Neutrophil (primary cell): ENCODE results near the gene ASGR1.
"Not testable (repeated sequence)": the region's sequence is repeated elsewhere in the genome, so short reads cannot be mapped to it uniquely, and the experiment has no call there.

Experiments
- H3K27ac ChIP-seq: fragments of 200-600 bp; sonication (generic); 2 replicates; pipeline ENCODE4 v1.5.1; 2016; ENCODE audit warnings: mild to moderate bottlenecking, moderate library complexity
- H3K27me3 ChIP-seq: fragments of 200-600 bp; sonication (generic); 2 replicates; pipeline ENCODE4 v1.6.0; 2016; ENCODE audit warnings: mild to moderate bottlenecking
- H3K36me3 ChIP-seq: fragments of 200-600 bp; sonication (generic); 2 replicates; pipeline ENCODE4 v1.5.1; 2017
- H3K4me1 ChIP-seq, 2 experiments: fragments of 200-600 bp in 1 of 2; sonication (generic) in 1 of 2; 1 replicate in 1 of 2; 2 replicates in 1 of 2; pipeline versions ENCODE4 v1.5.1 to v1.6.1; 2013 to 2016; ENCODE audit warnings: low read depth in 1 of 2, low read length in 1 of 2, mild to moderate bottlenecking in 1 of 2, moderate library complexity in 1 of 2; ENCODE audit not compliant: control insufficient read depth in 1 of 2, insufficient read depth in 1 of 2
- H3K4me3 ChIP-seq, 2 experiments: fragments of 200-600 bp in 1 of 2; sonication (generic) in 1 of 2; 1 replicate in 1 of 2; 2 replicates in 1 of 2; pipeline ENCODE4 v1.5.1; 2013 to 2016; ENCODE audit warnings: low read depth in 1 of 2, low read length in 1 of 2, mild to moderate bottlenecking in 1 of 2, moderate library complexity in 1 of 2
- H3K9me3 ChIP-seq: fragments of 200-600 bp; sonication (generic); 2 replicates; pipeline ENCODE4 v1.5.1; 2016
- TF ChIP-seq, protein P1 (sequence below): fragments of 200-600 bp; sonication (generic); IDR thresholded peaks from 2 replicates; pipeline ENCODE4 v1.5.1; 2016; ENCODE audit warnings: antibody characterized with exemption

The ASGR1 gene

DNA sequence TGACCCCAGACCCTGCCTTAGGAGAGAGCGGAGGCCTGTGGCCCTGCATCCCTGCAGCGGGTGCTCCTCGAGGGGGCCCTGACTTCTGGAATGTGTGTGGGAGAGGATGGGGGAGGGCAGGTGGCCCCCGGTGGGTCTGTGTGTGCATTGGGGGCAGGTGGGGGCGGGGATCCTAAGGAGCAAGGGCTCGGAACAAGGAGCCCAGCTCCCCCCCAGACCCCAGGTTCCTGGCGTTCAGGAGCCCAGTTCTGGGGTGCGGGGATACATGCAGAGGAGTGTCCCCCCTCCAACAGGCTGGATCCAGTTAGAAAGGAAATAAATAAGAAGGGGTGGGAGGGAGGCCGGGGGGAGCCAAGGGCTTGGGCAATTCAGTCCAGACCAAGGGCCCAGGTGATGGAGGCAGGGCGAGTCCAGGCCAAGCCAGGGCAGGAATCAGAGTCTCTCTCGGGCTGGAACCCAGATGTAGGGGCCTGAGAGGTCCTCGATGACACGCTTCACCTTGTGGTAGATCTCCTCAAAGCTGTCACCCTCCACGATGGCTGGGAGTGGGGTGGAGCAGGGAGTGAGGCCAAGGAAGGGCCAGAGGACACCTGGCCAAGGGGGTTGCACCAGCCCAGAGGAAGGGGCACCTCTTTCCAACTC, 11.2 kb upstream of the ASGR1 start:
- Histone ChIP-seq H3K27ac (no peak overlapping the region), H3K27me3 (no peaks in the 10 kb centered on the region), H3K4me3 (no peak overlapping the region), H3K4me1 (no peaks in the 10 kb centered on the region), H3K9me3 (no peaks in the 10 kb centered on the region), H3K36me3 (no peaks in the 10 kb centered on the region)
- TF ChIP-seq, protein P1, sequence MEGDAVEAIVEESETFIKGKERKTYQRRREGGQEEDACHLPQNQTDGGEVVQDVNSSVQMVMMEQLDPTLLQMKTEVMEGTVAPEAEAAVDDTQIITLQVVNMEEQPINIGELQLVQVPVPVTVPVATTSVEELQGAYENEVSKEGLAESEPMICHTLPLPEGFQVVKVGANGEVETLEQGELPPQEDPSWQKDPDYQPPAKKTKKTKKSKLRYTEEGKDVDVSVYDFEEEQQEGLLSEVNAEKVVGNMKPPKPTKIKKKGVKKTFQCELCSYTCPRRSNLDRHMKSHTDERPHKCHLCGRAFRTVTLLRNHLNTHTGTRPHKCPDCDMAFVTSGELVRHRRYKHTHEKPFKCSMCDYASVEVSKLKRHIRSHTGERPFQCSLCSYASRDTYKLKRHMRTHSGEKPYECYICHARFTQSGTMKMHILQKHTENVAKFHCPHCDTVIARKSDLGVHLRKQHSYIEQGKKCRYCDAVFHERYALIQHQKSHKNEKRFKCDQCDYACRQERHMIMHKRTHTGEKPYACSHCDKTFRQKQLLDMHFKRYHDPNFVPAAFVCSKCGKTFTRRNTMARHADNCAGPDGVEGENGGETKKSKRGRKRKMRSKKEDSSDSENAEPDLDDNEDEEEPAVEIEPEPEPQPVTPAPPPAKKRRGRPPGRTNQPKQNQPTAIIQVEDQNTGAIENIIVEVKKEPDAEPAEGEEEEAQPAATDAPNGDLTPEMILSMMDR, result no peak

DNA sequence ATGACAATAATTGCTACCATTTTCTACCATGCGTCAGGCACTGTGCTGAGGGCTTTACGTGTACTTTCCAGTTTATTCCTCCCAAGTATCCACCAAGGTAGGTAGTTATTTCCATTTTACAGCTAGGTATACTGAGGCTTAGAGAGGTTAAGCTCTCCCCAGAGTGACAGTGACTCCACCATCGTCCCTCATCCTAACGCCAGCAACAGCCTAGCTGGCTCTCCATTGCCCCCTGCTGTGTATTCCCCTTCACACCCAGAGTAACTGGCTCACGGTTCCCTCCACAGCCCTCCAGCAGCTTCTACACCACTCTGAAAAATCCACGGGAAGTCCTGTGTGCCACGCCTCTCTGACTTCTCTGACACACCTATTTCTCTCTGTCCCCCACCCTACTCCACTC, 7.1 kb upstream of the ASGR1 start:
- Histone ChIP-seq H3K27ac (no peak overlapping the region), H3K36me3 (no peaks in the 10 kb centered on the region), H3K4me3 (no peak overlapping the region), H3K4me1 (no peaks in the 10 kb centered on the region), H3K9me3 (no peaks in the 10 kb centered on the region), H3K27me3 (peaks cover 4% of the 10 kb centered on the region)
- TF ChIP-seq, protein P1, result no peak

DNA sequence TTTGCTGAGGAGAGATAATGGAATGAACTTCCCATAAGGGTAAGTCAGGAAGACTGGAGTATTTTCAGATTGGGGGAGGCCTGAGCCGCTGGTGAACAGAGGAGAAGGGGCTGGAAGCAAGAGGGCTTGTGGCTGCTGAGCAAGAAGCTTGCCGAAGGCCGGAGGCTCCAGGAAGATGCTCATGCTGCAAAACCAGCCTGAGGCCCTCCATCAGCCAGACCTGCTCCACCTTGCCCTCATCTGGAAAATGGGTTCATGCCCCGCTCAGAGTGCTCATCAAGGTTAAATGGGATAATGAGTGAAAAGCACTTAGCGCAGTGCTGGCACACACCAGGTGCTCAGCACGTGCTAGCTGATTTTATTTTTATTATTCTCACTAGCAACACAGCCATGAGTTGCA, 5.5 kb upstream of the ASGR1 start:
- H3K27me3 ChIP-seq, result peaks cover 6% of the 10 kb centered on the region
- TF ChIP-seq, protein P1, result no peak
- no peak overlapping the region for H3K27ac ChIP-seq
- H3K9me3 ChIP-seq, result no peaks in the 10 kb centered on the region
- H3K4me3 ChIP-seq, result no peak overlapping the region
- H3K36me3 ChIP-seq, result no peaks in the 10 kb centered on the region
- no peaks in the 10 kb centered on the region for H3K4me1 ChIP-seq

DNA sequence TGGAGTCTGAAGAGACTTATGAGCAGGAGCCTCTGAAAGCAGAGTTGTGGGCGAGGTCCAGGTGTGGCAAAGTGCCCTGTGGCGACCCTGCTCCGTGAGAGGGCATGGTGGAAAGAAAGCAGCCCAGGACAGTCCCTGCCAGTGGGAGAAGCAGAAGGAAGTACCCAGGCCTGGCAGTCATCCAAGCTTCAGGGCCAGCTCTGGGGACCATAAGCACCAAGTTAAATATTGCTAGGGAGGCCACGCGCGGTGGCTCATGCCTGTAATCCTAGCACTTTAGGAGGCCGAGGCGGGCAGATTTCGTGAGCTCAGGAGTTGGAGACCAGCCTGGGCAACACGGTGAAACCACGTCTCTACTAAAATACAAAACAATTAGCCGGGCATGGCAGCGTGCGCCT, 4.9 kb upstream of the ASGR1 start:
- Histone ChIP-seq H3K4me3 (no peak overlapping the region), H3K36me3 (no peaks in the 10 kb centered on the region), H3K4me1 (no peaks in the 10 kb centered on the region), H3K9me3 (no peaks in the 10 kb centered on the region), H3K27ac (no peak overlapping the region), H3K27me3 (peaks cover 12% of the 10 kb centered on the region)
- TF ChIP-seq, protein P1, result no peak

DNA sequence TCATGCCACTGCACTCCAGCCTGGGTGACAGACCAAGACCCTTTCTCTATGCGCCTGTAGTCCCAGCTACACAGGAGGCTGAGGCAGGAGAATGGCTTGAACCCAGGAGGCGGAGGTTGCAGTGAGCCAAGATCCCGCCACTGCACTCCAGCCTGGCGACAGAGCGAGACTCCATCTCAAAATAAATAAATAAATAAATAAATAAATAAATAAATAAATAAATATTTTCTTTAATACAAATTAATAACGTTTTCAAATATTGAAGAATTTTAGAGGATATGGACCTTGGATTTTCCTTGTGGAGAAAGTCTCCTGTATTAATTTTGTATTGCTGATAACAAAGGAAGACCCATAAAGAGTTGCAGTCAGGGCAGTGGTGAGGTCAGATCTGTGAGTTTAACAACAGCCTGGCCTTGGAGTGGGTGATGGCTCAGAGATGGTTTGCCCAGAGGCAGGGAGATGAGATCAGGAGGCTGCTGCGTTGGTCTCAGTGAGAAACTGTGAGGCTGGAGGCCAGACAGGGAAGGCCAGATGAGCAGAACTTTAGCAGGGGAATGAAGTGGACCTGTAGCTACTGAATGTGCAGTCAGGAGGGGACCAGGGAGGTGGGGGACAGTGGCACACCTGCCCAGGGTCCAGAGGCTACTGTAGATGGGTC, 4.4 kb upstream of the ASGR1 start:
- Histone ChIP-seq H3K4me3 (no peak overlapping the region), H3K36me3 (no peaks in the 10 kb centered on the region), H3K4me1 (no peaks in the 10 kb centered on the region), H3K27me3 (peaks cover 17% of the 10 kb centered on the region), H3K27ac (no peak overlapping the region), H3K9me3 (no peaks in the 10 kb centered on the region)
- TF ChIP-seq, protein P1, result no peak

DNA sequence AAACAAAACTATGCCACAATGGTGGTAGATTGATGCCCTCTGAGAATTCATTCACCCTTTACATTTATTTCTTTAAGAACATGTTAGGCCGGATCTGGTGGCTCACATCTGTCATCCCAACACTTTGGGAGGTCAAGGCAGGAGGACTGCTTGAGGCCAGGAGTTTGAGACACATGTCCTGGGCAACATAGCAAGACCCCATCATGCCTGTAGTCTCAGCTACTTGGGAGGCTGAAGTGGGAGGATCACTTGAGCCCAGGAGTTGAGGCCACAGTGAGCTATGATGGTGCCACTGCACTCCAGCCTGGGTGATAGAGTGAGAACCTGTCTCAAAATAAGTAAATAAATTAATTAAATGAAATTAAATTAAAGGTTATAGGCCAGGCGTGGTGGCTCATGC, 2.9 kb upstream of the ASGR1 start:
- H3K27me3 ChIP-seq, result peaks cover 32% of the 10 kb centered on the region
- H3K9me3 ChIP-seq, H3K27ac ChIP-seq, H3K4me1 ChIP-seq, H3K4me3 ChIP-seq, H3K36me3 ChIP-seq: not testable (repeated sequence)
